ENCODE measurements around the gene GSG1L.

GSG1L gene

GRCh38 chr16:27739606-27740357 is 323.7 kb downstream of the GSG1L start:
- no peak for TF ChIP-seq CTCF (IDR thresholded peaks at IDR 0.05; ENCODE audit: insufficient read depth, low read length, poor library complexity, severe bottlenecking)
- Histone ChIP-seq H3K4me3 (replicated peaks; ENCODE audit: low read depth, low read length) (no peak overlapping the region), H3K27me3 (replicated peaks; ENCODE audit: control insufficient read depth, insufficient read depth, low read length) (no peaks in the 10 kb centered on the region), H3K36me3 (ENCODE audit: control insufficient read depth, insufficient read depth, low read length) (no peaks in the 10 kb centered on the region)
- no peak for DNase-seq (ENCODE audit: extremely low read depth, insufficient read length)

- Histone ChIP-seq H3K36me3 (ENCODE audit: control insufficient read depth, insufficient read depth, low read length) (no peaks in the 10 kb centered on the region), H3K4me3 (replicated peaks; ENCODE audit: low read depth, low read length) (no peak overlapping the region), H3K27me3 (replicated peaks; ENCODE audit: control insufficient read depth, insufficient read depth, low read length) (no peaks in the 10 kb centered on the region)
- DNase-seq (ENCODE audit: extremely low read depth, insufficient read length): no peak
- TF ChIP-seq CTCF (IDR thresholded peaks at IDR 0.05; ENCODE audit: insufficient read depth, low read length, poor library complexity, severe bottlenecking): no peak
Measured at GRCh38 chr16:27738596-27738995, 324.9 kb downstream of the GSG1L start.
